Peyer's patch (tissue), 4 donors: ENCODE results near the gene MYCN. TPM values are rescaled to one million over a fixed set of nuclear protein-coding genes. Genes with fewer than 3 reads are reported as not detected.

Experiments used
- DNase-seq, 3 donors: peaks; one replicate each; pipeline ENCODE4 v3.0.0-alpha.2; 2017 to 2019
- H3K27ac ChIP-seq, 4 donors: fragments of 200-600 bp; sonication (generic); one replicate each; pipeline ENCODE4 v1.5.1; 2016 to 2019
- H3K27me3 ChIP-seq, 2 donors: fragments of 200-600 bp; sonication (generic); one replicate each; pipeline ENCODE4 v1.5.1; 2019
- H3K36me3 ChIP-seq, 3 donors: fragments of 200-600 bp; sonication (generic); one replicate each; pipeline ENCODE4 v1.5.1; 2016 to 2019
- H3K4me1 ChIP-seq, 4 donors: fragments of 200-600 bp; sonication (generic); one replicate each; pipeline ENCODE4 v1.5.1; 2016 to 2019
- H3K4me3 ChIP-seq, 4 donors: fragments of 200-600 bp; sonication (generic); 1 replicate in 3 of 4; 2 replicates in 1 of 4; pipeline ENCODE4 v1.5.1; 2016 to 2019; ENCODE audit warnings: mild to moderate bottlenecking in 1 of 4
- H3K9me3 ChIP-seq, 4 donors: fragments of 200-600 bp; sonication (generic); one replicate each; pipeline ENCODE4 v1.5.1; 2016 to 2019; ENCODE audit warnings: mild to moderate bottlenecking in 1 of 4
- POLR2A ChIP-seq, 2 donors: fragments of 450-650 bp; IDR thresholded peaks; one replicate each; pipeline ENCODE4 v1.5.1; 2017; ENCODE audit warnings: antibody characterized with exemption in 2 of 2, mild to moderate bottlenecking in 2 of 2, moderate library complexity in 2 of 2
- total RNA-seq, 4 donors: library from RNA; depleted of rRNA; stranded (reverse); fragments of >200 nt; gene quantifications; one replicate each; pipeline ENCODE4 v1.1.0, GENCODE V29; 2016
- TF ChIP-seq, protein P1 (sequence below), 6 experiments: fragments of 450-650 bp in 4 of 6; fragments of 200-600 bp in 2 of 6; sonication (generic) in 1 of 6; IDR thresholded peaks; one replicate each; pipeline ENCODE4 v1.5.1; 2017 to 2019; ENCODE audit warnings: antibody characterized with exemption in 6 of 6, mild to moderate bottlenecking in 3 of 6, moderate library complexity in 1 of 6

MYCN gene
- 1 to 10 TPM in 3 of 4 donors, under 1 TPM in 1; 0.94 to 5.0 (median 3.3) TPM for total RNA-seq

DNA sequence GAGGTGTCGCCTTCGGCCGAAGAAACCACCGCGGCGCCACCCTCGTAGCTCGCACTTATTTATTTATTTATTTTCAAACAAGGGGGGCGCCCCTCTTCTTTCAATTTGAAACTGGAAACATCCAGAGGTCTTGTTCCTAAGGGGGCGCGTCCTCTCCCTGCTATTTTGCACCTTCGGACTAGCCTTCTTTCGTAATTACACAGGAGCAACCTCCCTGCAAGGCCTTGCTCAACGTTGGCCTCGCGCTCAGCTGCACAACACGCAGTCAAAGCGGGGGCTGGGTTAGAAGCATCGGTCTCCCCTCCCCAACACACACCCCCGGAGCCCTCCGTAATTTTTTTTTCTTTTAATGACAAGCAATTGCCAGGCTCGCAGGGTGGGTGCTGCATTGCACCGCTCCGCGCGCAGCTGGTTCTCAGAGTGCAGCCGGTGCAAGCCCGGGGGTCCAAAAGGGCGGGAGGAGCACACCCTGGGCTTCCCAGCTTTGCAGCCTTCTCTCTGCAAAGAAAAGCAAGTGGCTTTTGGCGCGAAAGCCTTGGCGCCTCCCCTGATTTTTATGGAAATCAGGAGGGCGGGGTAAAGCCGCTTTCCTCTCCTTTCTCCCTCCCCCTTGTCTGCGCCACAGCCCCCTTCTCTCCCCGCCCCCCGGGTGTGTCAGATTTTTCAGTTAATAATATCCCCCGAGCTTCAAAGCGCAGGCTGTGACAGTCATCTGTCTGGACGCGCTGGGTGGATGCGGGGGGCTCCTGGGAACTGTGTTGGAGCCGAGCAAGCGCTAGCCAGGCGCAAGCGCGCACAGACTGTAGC, at the start of gene MYCN:
Gene MYCN (plus strand): TSS at position 697 of the 807 bp plus-strand sequence. CDS start 1,515 bp downstream, outside the sequence.
- peaks cover 0 to 47% (median 0%) of the 10 kb centered on the region in 4 donors for H3K4me1 ChIP-seq
- peak within 1 kb of the TSS; percentile 22 to 60 (median 40) for H3K4me3 ChIP-seq

DNA sequence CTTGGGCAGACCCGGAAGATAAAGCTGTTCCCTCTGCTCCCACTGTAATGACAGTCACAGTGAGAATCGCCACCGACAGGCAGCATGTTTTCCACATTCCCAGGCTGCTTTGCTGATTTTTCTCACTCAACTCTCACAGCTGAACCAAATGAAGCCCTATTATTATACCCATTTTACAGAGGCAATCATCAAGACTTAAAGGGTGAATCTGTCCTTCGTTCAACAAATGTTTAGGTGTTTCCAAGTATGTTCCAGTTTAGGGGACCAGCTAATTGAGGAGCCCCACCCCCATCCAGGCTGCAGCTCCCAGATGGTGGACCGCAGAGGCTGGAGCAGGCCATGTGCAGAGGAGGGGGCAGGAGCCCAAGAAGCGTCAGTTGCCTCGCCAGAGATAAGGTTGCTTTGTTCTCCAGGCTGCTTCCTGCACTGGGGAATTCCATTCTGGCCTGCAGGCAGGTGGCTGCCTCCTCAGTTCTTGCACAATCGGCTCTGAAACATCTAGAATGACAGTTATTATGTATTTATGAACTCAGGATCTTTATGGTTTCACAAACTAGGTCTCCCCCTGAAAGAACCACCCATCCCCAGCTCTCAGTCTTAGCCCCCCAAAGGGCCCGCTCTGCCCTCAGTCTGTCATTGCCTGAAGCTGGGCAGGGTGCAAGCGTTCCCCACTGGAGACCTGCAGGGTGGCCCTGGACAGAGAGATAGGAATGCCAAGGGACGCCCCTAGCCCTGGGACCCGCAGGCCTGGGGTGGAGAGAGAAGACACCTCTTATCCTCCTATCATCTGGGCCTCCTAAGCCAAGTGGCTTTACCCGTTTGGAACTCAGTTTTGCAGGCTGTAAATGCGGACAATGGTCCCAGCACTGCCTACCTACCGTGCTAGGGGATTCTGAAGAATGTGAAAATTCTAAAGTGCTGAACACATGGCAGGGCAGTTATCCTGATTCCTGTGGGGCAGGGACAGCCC, 49.1 kb upstream of the MYCN start:
- DNase-seq, result no peak
- H3K27me3 ChIP-seq, result no peaks in the 10 kb centered on the region
- H3K36me3 ChIP-seq, result no peaks in the 10 kb centered on the region
- H3K4me3 ChIP-seq, result no peak overlapping the region
- H3K9me3 ChIP-seq, result no peaks in the 10 kb centered on the region
- TF ChIP-seq, protein P1, sequence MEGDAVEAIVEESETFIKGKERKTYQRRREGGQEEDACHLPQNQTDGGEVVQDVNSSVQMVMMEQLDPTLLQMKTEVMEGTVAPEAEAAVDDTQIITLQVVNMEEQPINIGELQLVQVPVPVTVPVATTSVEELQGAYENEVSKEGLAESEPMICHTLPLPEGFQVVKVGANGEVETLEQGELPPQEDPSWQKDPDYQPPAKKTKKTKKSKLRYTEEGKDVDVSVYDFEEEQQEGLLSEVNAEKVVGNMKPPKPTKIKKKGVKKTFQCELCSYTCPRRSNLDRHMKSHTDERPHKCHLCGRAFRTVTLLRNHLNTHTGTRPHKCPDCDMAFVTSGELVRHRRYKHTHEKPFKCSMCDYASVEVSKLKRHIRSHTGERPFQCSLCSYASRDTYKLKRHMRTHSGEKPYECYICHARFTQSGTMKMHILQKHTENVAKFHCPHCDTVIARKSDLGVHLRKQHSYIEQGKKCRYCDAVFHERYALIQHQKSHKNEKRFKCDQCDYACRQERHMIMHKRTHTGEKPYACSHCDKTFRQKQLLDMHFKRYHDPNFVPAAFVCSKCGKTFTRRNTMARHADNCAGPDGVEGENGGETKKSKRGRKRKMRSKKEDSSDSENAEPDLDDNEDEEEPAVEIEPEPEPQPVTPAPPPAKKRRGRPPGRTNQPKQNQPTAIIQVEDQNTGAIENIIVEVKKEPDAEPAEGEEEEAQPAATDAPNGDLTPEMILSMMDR (IDR thresholded peaks at IDR 0.05), result no peak
- no peak for TF ChIP-seq POLR2A (IDR thresholded peaks at IDR 0.05)
- H3K27ac ChIP-seq, result no peak overlapping the region
- H3K4me1 ChIP-seq, result no peaks in the 10 kb centered on the region

More for the DNA sequence above, at the start of gene MYCN:
- Histone ChIP-seq H3K36me3 (no peaks in the 10 kb centered on the region), H3K27ac (no peak within 1 kb of the TSS), H3K27me3 (peaks cover 0 to 5% of the 10 kb centered on the region in 2 donors), H3K9me3 (no peaks in the 10 kb centered on the region)
- DNase-seq, result peak in 2 of 3 donors; percentile 50 to 81
- TF ChIP-seq, protein P1 (IDR thresholded peaks at IDR 0.05), result peak in 3 of 6 experiments; percentile 54 to 79 (median 69)
- TF ChIP-seq POLR2A (IDR thresholded peaks at IDR 0.05), result no peak

DNA sequence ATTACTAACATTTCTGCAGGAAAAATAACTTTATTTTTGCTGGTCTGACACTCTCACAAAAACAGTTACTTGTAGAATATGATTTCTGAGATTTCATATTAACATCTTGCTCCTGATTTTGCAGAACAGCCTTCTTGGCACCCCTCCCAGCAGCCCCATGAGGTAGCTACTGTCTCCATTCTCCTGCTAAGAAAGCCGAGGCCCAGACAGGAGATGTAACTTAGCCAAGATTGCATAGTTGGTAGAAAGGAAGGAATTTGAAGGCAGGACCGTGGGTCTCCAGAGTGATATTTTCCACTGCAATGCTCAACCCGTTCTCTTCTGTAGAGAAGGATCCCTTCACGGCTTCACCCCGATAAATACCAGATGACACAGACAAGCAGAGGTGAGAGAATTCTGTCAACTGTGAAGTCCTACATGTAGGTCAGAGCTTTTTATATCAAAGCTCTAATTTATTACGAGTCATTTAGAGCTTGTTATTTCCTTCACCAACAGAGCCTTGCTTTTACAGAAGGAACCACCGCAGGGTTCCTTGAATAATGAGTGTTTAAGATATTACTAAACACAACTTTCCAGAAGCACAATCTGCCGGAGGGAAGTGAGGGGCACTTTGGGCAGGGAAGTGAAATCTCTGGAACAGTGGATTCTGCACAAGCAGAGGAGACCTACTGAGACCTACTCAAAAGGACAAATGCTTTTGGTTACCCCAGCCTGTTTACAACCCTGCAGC, 48.0 kb upstream of the MYCN start:
- Histone ChIP-seq H3K27ac (no peak overlapping the region), H3K9me3 (no peaks in the 10 kb centered on the region), H3K4me3 (no peak overlapping the region), H3K27me3 (no peaks in the 10 kb centered on the region), H3K36me3 (no peaks in the 10 kb centered on the region), H3K4me1 (no peaks in the 10 kb centered on the region)
- no peak for DNase-seq
- TF ChIP-seq POLR2A (IDR thresholded peaks at IDR 0.05), result no peak
- TF ChIP-seq, protein P1 (IDR thresholded peaks at IDR 0.05), result no peak

GRCh38 chr2:15893085-15893484, 47.3 kb upstream of the MYCN start:
- Histone ChIP-seq H3K4me3 (no peak overlapping the region), H3K27me3 (no peaks in the 10 kb centered on the region), H3K4me1 (no peaks in the 10 kb centered on the region), H3K36me3 (no peaks in the 10 kb centered on the region), H3K27ac (no peak overlapping the region), H3K9me3 (no peaks in the 10 kb centered on the region)
- TF ChIP-seq, protein P1 (IDR thresholded peaks at IDR 0.05), result no peak
- TF ChIP-seq POLR2A (IDR thresholded peaks at IDR 0.05), result no peak
- no peak for DNase-seq
